Activated CD4-positive, CD25-positive, alpha-beta regulatory T cell treated with anti-CD3 and anti-CD28 coated beads, Interleukin-2, amount 50 U/mL, for 24 hours (primary cell): ENCODE measurements around the gene KLKB1.
"Not testable (repeated sequence)": the region's sequence is repeated elsewhere in the genome, so short reads cannot be mapped to it uniquely, and the experiment has no call there.

Experiments used
- ATAC-seq, 2 donors: fragments of 150-1000 bp; cut with Tn5 transposase; one replicate each; pipeline ENCODE4 v1.10.0; 2021; ENCODE audit warnings: mild to moderate bottlenecking in 1 of 2, moderate library complexity in 1 of 2

The KLKB1 gene

DNA sequence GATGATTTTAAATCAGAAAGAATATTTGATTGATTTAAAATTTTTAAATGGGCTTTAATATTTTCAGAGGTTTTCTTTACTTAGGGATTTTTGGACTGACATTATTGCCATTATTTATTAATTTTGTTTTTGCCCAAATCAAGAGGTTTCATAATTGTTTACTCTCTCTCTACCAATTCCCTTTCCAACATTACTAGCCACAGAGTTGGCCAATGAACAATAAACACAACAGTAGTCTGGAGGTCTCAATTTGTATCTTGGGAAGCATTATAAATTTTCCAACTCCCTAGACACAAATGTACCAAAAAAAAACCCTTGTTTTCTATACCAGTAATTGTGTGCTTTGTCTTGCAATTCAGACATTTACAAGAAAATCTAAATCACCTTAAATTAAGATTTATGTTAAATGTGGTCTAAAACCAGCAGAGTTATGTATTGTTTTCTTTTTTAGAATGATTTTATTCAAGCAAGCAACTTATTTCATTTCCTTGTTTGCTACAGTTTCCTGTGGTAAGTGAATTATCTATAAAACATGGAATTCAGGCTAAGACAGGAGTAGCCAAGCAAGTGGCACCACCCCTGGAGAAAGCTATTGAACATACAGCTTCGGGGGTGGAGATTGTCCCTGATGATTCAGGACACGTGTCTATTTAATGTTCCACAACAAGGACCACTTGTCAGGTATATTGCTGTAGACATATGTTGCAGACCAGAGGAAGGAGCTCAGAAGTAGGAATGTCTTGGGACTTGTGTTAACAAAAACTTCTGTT, 622 bp downstream of the KLKB1 start:
- ATAC-seq = no peak

DNA sequence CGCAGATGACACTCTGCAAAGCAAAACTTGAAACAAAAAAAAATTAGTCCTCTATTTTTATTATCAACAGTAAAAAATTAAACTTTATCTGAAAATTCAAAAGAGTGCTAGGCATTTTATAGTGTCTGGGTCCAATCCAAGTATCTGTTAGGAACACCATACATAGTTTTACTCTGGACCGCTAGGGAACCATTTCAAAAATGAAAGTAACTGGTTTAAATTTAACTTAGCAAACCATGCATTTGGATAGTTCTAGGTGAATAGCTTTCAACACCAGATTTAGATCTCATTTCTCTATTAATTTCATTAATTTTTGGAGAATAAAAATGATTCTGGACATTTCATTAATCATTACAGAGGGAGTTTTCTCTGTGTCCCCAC, 1.2 kb downstream of the KLKB1 start:
- no peak for ATAC-seq

GRCh38 chr4:186234367-186234766, 7.1 kb downstream of the KLKB1 start:
- ATAC-seq = no peak

- ATAC-seq = no peak
Measured at GRCh38 chr4:186236126-186236525, 8.8 kb downstream of the KLKB1 start.

DNA sequence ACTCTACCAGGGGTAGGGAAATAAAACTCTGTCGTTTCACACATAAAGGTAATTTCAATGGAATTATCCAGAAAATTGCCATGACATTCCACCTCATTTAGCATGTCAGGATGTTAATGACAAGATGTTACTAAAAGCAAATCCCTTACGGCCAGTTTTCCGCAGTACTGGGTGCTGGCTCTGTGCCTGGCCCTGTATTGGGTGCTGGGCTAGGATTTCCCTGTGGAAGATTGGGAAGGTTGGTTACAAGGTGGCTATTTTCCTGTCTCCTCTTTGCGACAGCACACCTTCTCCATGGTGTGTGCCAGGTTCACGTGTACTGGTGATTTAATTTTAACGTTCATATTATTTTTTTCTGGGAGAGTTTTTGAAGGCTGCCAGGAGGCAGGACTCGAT, 13.1 kb downstream of the KLKB1 start:
- no peak for ATAC-seq

- no peak for ATAC-seq
Measured at GRCh38 chr4:186240848-186241491, 13.7 kb downstream of the KLKB1 start.

GRCh38 chr4:186241616-186242015, 14.3 kb downstream of the KLKB1 start:
- no peak for ATAC-seq

DNA sequence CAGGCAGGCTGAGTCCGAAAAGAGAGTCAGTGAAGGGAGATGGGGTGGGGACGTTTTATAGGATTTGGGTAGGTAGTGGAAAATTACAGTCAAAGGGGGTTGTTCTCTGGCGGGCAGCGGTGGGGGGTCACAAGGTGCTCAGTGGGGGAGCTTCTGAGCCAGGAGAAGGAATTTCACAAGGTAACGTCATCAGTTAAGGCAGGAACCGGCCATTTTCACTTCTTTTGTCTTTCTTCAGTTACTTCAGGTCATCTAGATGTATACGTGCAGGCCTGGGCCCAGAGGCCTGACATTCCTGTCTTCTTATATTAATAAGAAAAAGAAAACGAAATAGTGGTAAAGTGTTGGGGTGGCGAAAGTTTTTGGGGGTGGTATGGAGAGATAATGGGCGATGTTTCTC, 14.7 kb downstream of the KLKB1 start:
- ATAC-seq = not testable (repeated sequence)

- ATAC-seq = no peak
Measured at GRCh38 chr4:186243331-186243730, 16.0 kb downstream of the KLKB1 start.

- ATAC-seq = no peak
Measured at GRCh38 chr4:186244835-186245234, 17.5 kb downstream of the KLKB1 start.

DNA sequence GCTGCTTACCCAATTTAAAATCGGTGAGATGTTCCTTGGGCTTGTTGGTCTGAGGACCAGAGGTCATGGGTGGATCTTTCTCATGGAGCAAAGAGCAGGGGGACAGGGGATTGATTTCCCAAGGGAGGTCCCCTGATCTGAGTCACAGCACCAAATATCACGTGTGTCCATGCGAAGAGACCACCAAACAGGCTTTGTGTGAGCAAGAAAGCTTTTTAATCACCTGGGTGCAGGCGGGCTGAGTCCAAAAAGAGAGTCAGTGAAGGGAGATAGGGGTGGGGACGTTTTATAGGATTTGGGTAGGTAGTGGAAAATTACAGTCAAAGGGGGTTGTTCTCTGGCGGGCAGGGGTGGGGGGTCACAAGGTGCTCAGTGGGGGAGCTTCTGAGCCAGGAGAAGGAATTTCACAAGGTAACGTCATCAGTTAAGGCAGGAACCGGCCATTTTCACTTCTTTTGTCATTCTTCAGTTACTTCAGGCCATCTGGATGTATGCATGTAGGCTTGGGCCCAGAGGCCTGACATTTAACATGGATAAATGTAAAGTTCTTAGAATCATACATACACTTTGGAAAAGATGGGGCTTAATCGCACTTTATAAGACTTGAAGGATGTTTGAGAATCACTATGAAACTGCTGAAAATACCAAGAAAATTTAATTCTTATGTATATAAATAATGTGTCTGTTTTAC, 19.9 kb downstream of the KLKB1 start:
- not testable (repeated sequence) for ATAC-seq

GRCh38 chr4:186248643-186249042, 21.3 kb downstream of the KLKB1 start:
- ATAC-seq = no peak

DNA sequence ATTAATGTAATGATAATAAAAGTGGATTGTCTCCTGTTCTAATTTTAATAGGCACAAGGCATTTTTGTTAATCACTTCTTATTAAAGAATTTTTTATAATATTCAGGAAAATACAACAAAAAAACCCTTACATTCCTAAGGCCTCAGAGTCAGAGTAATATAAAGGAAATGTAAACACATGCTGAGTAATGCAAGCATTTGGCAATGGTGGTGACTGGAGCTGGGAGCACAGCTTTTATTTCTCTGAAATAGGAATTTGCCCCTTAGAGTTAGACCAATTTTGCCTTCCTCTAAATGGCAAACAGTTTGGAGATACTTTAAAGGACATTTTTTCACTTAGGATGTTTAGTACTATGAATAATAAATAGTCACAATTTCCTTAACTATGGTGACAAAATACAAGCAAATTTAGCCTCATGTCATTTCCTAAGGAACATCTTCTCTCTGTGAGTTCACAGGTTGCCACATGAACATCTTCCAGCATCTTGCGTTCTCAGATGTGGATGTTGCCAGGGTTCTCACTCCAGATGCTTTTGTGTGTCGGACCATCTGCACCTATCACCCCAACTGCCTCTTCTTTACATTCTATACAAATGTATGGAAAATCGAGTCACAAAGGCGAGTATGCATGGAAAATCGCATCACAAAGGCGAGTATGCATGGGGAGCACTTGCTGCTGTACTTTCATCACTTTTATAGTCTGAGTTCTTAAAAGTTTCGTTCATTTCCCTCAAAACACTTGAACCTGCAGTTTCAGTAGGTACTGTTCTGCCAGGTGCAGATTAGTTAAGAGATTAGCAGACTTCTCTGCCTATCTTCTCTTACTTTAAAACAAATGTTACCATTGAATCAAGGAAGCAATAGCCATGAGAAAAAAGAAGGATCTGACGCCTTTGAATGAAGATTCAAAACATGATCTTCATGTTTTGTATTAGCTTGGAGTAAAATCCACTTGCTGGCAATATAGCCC, 22.8 kb downstream of the KLKB1 start:
- no peak for ATAC-seq

DNA sequence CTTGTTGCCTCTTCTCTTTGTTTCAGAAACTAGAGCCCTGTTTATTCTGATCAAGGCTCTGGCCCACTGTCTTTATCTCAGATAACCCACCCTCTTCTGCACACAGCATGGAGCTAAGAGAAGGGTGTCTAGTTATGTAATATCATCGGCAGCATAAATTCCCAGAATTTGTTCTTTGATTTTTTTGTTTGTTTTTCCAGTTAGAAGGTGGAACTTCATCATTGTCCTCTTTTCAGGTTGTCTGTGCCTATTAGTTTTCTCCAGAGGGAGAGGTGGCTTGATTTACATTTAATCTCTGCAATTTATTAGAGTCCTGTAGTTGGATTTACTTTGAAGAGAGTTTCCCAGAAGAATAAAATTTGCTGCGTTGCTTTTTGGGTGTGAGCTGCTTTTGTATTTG, 23.5 kb downstream of the KLKB1 start:
- no peak for ATAC-seq

- ATAC-seq = no peak
Measured at GRCh38 chr4:186255122-186255521, 27.8 kb downstream of the KLKB1 start.

- no peak for ATAC-seq
Measured at GRCh38 chr4:186258216-186258811, 31.0 kb downstream of the KLKB1 start.

DNA sequence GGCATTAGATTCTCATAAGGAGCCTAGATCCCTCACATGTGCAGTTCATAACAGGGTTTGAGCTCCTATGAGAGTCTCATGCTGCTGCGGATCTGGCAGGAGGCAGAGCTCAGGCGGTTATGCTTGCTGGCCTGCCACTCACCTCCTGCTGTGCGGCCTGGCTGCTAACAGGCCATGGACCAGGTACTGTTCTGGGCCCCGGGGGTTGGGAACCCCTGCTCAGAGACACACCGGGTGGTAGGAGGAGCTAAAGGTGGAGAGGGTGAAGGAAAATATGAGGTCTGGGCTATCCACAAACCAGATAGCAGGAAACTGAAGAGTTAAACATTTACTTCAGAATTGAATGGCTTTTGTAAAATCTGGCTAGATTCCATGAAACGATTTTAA, 32.8 kb downstream of the KLKB1 start:
- ATAC-seq = no peak

- ATAC-seq = no peak
Measured at GRCh38 chr4:186260504-186261448, 33.5 kb downstream of the KLKB1 start.

DNA sequence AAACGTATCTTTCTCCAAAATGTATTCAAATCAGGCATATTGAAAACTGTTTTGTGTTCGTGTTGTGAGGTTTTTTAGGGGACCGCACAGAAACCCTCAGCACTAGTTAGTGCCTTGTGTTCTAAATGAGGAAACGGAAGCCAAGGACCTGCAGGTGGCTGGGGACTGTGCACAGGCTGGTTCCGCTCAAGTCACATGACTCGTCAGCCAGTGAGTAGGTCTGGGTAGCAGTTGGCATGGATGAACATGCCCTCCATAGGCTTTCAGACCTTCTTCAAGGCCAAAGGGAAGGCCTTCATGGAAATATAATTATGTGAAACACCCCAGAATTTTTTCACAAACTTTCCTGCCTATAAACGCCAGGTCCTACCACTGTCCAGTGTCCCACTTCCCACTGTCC, 37.4 kb downstream of the KLKB1 start:
- ATAC-seq = no peak

DNA sequence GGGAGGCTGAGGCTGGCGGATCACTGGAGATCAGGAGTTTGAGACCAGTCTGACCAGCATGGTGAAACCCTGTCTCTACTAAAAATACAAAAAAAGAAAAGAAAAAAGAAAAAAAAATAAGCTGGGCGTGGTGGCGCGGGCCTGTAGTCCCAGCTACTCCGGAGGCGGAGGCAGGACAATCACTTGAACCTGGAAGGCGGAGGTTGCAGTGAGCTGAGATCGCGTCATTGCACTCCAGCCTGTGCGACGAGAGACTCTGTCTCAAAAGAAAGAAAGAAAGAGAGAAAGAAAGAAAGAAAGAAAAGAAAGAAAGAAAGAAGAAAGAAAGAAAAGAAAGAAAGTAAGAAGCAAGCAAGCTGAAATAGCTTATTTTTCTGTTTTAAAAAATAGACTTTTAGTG, 37.9 kb downstream of the KLKB1 start:
- not testable (repeated sequence) for ATAC-seq
